ENCODE data around the gene NR1H3.

The NR1H3 gene

DNA sequence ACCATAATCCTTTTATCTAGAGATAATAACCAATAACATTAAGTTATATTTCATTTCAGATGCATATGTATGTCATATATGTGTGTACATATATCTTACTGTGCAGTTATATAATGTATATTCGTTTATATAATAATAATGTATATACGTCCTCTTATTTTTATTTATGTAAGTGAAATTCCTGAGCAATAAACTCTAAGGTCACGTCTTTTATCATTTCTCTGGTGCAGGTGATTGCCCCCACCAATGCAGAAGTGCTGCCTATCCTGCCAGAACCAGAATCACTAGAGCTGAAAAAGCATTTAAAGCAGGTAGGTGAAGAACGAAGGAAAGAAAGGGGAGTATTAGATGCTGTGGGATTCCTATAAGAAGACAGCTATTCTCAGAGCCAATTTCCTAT lies 21.0 kb downstream of the NR1H3 start:
- Histone ChIP-seq H3K27ac (no peak overlapping the region), H3K9ac (no peak overlapping the region), H4K20me1 (ENCODE audit: insufficient read depth) (no peaks in the 10 kb centered on the region), H3K79me2 (ENCODE audit: insufficient read depth, low read depth) (peaks cover 4% of the 10 kb centered on the region; the same call in 1 of the 2 replicates), H3K36me3 (ENCODE audit: insufficient read depth) (no peaks in the 10 kb centered on the region; the same call in 1 of the 2 replicates), H3K4me1 (ENCODE audit: low read depth, poor library complexity, severe bottlenecking) (peaks cover under 1% of the 10 kb centered on the region), H2AFZ (ENCODE audit: low read depth) (no peak overlapping the region), H3K4me2 (no peak overlapping the region), H3K4me3 (IDR thresholded peaks at IDR 0.05; ENCODE audit: insufficient read depth, low read depth, low read length) (no peak overlapping the region), H3K27me3 (ENCODE audit: insufficient read depth, low read depth) (no peaks in the 10 kb centered on the region)
- TF ChIP-seq, protein P1, sequence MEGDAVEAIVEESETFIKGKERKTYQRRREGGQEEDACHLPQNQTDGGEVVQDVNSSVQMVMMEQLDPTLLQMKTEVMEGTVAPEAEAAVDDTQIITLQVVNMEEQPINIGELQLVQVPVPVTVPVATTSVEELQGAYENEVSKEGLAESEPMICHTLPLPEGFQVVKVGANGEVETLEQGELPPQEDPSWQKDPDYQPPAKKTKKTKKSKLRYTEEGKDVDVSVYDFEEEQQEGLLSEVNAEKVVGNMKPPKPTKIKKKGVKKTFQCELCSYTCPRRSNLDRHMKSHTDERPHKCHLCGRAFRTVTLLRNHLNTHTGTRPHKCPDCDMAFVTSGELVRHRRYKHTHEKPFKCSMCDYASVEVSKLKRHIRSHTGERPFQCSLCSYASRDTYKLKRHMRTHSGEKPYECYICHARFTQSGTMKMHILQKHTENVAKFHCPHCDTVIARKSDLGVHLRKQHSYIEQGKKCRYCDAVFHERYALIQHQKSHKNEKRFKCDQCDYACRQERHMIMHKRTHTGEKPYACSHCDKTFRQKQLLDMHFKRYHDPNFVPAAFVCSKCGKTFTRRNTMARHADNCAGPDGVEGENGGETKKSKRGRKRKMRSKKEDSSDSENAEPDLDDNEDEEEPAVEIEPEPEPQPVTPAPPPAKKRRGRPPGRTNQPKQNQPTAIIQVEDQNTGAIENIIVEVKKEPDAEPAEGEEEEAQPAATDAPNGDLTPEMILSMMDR (conservative IDR thresholded peaks at IDR 0.05; ENCODE audit: low read depth, low read length), result no peak

DNA sequence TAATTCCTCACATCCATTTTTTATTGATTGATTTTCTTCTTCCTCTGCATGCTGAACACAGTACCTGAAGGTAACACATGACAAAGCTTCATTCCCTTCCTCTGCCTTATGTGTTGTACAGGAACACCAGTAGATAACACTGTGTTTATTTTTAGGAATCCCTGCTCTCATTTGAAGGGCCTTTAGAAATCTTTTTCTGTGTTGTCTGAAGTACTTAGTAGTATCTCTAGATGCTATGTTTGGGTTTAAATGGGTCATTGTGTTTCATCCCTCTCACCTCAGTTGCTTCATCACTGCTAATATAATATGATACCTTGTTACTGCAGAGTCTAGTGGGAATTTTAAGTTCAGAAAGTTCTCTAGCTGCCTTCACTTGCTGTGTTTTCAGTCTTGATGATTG lies 22.3 kb downstream of the NR1H3 start:
- no peaks in the 10 kb centered on the region for H3K79me2 ChIP-seq (ENCODE audit: insufficient read depth, low read depth)
- H3K4me3 ChIP-seq (IDR thresholded peaks at IDR 0.05; ENCODE audit: insufficient read depth, low read depth, low read length), result no peak overlapping the region
- H3K27ac ChIP-seq, result no peak overlapping the region
- H3K27me3 ChIP-seq (ENCODE audit: insufficient read depth, low read depth), result no peaks in the 10 kb centered on the region
- no peak overlapping the region for H3K9ac ChIP-seq
- no peaks in the 10 kb centered on the region for H4K20me1 ChIP-seq (ENCODE audit: insufficient read depth)
- H2AFZ ChIP-seq (ENCODE audit: low read depth), result no peak overlapping the region
- TF ChIP-seq, protein P1 (conservative IDR thresholded peaks at IDR 0.05; ENCODE audit: low read depth, low read length), result no peak
- no peaks in the 10 kb centered on the region; the same call in 1 of the 2 replicates for H3K36me3 ChIP-seq (ENCODE audit: insufficient read depth)
- no peaks in the 10 kb centered on the region for H3K4me1 ChIP-seq (ENCODE audit: low read depth, poor library complexity, severe bottlenecking)
- H3K4me2 ChIP-seq, result no peak overlapping the region

DNA sequence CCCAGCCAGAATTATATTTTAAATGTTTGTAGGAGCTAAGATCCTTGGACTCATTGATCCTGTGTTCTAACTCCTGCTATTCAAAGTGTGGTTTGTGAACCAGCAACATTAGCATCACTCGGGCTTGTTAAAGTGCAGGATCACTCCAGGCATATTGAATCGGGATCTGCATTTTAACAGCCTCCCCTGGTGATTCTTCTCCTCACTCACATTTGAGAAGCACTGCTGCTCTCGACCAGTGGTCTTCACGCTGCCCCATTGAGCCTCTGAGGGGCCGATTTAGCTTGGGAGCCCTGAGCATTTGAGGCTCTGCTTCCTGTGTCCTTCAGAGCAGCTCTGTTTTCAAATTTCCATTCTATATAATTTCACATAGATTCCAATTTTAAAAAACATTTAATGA lies 23.1 kb downstream of the NR1H3 start:
- no peak overlapping the region for H3K9ac ChIP-seq
- no peaks in the 10 kb centered on the region for H3K4me1 ChIP-seq (ENCODE audit: low read depth, poor library complexity, severe bottlenecking)
- TF ChIP-seq, protein P1 (conservative IDR thresholded peaks at IDR 0.05; ENCODE audit: low read depth, low read length), result no peak
- H3K4me3 ChIP-seq (IDR thresholded peaks at IDR 0.05; ENCODE audit: insufficient read depth, low read depth, low read length), result no peak overlapping the region
- H3K36me3 ChIP-seq (ENCODE audit: insufficient read depth), result no peaks in the 10 kb centered on the region; the same call in 1 of the 2 replicates
- H2AFZ ChIP-seq (ENCODE audit: low read depth), result no peak overlapping the region
- no peak overlapping the region for H3K4me2 ChIP-seq
- H3K27me3 ChIP-seq (ENCODE audit: insufficient read depth, low read depth), result no peaks in the 10 kb centered on the region
- no peak overlapping the region for H3K27ac ChIP-seq
- H3K79me2 ChIP-seq (ENCODE audit: insufficient read depth, low read depth), result no peaks in the 10 kb centered on the region
- H4K20me1 ChIP-seq (ENCODE audit: insufficient read depth), result no peaks in the 10 kb centered on the region

DNA sequence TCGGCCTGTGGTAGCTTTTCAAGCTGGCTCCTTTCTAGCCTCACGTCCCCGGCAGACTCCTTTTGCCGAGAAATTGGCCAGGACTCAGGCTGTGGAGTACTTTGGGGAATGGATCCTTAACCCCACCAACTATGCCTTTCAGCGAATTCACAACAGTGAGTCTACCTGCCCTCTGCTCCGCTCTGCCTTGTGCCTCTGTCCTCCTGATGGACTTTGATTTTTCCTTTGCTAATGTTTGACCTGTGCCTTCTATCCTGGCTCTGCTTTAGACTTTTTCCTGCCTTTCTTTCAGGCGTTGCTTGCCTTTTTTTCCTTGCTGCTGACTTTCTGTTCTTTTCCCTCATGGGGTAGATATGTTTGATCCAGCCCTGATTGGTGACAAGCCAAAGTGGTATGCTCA lies 24.7 kb downstream of the NR1H3 start:
- Histone ChIP-seq H4K20me1 (ENCODE audit: insufficient read depth) (no peaks in the 10 kb centered on the region), H3K4me3 (IDR thresholded peaks at IDR 0.05; ENCODE audit: insufficient read depth, low read depth, low read length) (no peak overlapping the region), H2AFZ (ENCODE audit: low read depth) (no peak overlapping the region), H3K9ac (no peak overlapping the region), H3K79me2 (ENCODE audit: insufficient read depth, low read depth) (no peaks in the 10 kb centered on the region), H3K27ac (no peak overlapping the region), H3K27me3 (ENCODE audit: insufficient read depth, low read depth) (no peaks in the 10 kb centered on the region), H3K4me1 (ENCODE audit: low read depth, poor library complexity, severe bottlenecking) (no peaks in the 10 kb centered on the region), H3K36me3 (ENCODE audit: insufficient read depth) (no peaks in the 10 kb centered on the region; the same call in 1 of the 2 replicates), H3K4me2 (no peak overlapping the region)
- TF ChIP-seq, protein P1 (conservative IDR thresholded peaks at IDR 0.05; ENCODE audit: low read depth, low read length), result no peak
